Nucleus accumbens (tissue), 56 donors: ENCODE measurements around the gene SLC15A3.

ENCODE experiments used
- DNase-seq, 56 donors: peaks; one replicate each; lab custom pipeline; 2025; lab: John Stamatoyannopoulos, UW

Gene SLC15A3

DNA sequence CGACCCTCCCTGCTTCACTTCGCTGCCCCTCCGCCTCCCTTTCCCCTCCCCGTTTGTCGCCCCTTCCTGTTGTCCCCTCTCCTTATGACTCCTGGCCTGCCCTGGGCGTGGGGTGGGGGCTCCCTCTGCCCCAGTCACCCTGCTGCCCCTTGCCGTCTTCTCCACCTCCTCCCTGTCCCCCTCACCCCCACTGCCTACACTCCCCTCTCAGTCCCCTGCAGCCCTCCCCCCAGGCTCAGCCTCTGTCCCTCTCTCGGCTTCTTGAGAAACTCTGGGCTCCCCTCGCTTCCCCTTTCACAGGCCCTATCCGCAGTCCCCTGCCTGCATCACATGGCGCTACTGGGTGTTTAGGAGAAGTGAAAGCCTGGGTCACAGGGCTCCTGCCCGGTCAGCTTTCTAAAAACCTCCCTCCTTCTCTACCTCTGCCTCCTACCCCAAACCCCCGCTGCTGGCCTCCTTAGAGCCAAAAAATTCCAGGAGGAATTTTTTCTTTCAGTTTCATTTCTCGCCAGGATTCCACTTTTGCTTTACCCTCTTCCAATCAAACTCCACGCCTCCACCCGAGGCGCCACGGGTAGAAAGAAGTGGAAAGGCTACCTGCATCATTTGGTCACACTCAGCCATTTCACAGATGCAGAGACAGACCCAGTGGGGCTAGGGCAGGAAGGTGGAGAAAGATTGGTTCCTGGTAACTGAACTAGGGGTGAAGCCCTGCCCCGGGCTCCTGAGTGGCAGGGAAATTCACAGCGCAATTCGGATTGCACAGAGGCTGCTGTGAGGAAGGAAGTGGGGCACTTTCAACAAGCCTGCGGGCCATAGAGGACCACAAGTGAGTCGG is at the start of gene SLC15A3:
TSS of gene SLC15A3 (minus strand) at position 273 of the 838 bp plus-strand sequence. CDS start 625 bp downstream, outside the sequence.
- peak in 26 of 56 donors; percentile 12 to 64 (median 32) for DNase-seq

DNA sequence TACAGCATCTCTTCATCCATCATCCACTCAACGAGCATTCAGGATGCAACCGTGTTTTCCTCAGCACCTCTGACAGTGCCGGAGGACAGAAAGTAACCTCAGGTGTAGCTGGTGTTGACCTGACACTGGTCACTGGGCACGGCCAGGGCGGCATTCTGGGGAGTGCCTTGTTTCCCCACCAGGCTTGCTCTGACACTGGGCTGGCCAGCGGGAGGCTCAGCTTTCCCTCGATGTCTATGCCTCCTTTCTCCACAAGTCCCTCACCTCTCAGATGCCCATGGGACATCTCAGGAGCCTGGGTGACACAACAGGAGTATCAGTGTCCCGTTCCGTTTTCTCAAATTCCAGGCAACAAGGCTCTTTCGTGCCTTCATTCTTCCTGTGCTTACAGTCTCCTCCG is 48.5 kb upstream of the SLC15A3 start:
- DNase-seq, result no peak

DNA sequence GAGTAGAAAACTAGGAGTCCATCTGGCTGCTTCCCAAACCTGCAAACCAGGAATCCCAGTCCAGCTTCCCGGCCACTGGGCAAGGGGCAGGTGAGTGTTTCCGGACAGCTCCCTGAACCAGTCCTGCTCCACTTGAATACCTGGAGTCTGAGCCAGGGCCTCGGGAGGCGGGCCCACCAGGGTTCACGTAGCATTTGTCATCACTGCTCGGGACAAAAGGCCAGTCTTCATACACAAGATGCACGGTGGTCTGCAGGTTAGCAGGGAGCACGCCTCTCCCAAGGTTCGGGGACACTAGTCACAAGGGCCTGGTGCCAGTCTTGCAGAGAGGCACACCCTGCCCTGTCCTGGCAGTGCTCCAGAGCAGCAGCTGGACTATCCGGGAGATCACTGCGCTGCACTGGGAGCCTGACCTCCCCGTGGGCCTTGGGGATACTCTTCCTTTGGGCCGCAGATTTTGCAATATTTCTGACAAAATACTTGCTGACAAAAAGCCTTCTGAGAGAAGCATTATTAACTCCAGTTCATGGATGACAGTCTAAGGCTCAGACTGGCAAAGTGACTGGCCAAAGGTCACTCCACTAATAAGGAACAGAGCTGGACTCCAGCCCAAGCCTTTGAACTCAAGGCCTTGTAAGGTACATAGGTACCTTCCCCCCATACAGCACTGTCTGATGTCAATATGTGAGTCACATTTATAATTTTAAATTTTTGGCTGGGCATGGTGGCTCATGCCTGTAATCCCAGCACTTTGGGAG is 44.6 kb upstream of the SLC15A3 start:
- DNase-seq, result no peak

DNA sequence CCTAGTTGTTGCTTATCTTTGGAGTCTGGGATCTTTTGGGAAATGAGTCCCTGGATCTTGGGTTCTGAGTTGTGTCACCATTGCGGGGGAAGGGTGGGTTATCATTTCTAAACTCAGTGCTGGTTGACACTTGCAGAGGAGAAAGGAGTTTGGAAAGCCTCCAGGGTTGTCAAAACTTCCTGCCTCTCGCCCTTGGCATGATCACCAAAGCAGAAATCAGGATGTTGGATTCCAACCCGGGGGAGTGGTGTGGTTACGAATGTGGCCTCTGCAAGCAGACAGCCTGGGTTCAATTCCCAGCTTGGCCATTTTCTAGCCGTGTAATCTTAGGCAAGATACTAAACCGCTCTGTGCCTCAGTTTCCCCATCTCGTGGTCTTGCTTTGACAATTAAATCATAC is 43.8 kb upstream of the SLC15A3 start:
- no peak for DNase-seq

DNA sequence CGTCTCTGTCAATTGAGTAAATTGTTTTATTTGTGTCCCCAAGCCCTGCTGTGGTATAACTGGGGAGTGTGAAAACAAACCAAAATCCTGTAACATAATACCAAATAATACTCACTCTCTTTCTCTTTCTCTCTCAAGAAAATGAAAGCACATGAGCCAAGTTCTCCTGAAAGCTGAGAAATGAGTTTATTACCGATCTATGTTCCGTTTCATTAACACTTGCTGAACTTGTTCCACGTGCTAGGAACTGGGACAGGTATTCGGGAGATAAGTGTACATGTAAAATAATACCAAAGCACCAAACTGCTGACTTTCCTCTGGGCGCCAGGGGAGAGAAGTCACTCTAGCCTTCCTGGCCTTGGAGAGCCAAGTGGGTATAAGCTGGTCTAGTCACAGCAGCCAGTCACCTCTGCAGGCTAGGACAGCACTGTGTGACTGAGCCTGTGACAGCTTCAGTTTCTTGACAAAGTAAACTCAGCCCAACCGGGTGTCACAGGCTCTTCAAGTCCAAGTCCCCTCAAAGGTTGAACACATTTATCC is 42.6 kb upstream of the SLC15A3 start:
- no peak for DNase-seq

DNA sequence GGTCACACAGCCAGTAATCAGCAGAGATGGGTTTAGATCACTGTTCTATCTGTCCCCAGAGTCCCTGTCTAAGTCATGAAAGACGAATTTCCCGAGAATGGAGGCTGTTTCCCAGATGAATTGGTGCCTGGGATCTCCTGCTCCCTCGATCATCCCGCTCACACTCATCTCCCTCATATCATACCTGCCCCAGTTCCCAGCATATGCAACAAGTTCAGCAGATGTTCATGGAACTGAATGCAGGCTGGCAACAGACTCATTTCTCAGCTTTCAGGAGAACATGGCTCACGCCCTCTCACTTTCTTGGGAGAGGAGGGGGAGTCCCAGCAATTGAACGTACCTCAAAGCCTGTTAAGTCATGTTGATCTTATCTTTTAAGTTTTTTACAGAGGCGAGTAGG is 41.6 kb upstream of the SLC15A3 start:
- peak in 2 of 56 donors; percentile 5 to 14 for DNase-seq

DNA sequence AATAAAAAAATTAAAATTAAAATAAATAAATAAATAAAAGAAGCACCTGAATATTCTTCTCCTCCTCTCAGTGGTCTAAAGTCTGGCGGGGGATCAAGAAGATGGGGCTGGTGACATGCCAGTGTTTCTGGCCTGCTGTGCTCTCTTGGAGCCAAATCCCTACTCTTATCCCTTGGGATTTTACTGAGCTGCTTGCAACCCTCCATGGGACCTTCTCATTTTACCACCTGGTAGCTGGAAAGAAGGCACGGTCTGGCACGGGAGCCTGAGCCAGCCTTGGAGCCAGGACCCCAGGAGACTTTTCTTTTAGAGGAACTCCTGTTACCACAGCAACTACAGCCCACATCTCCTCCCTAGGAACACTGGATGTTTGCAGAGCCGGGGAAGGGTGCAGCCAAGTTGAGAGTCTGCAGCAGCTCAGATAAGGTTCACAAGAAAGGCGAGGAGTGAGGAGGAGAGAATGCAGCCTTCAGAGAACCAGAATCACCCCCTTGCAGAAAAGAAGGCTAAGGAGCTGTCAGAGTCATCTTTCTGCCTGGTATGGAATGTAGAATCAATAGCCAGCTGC is 41.0 kb upstream of the SLC15A3 start:
- peak in 12 of 56 donors; percentile 9 to 66 (median 32) for DNase-seq

DNA sequence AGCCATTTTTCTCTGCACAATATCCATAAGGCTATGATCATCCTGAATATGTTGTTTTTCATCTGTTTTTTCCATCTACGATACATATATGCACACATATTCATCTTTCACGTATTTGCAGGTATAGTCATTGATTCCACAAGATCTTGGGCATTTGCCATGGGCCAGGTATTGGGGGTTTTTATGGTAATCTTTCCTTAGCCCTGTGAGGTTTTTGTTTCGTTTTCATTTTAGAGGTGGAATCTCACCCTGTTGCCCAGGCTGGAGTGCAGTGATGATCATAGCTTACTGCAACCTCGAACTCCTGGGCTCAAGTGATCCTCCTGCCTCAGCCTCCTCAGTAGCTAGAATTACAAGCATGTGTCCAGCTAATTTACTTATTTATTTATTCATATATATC is 39.5 kb upstream of the SLC15A3 start:
- DNase-seq, result no peak

DNA sequence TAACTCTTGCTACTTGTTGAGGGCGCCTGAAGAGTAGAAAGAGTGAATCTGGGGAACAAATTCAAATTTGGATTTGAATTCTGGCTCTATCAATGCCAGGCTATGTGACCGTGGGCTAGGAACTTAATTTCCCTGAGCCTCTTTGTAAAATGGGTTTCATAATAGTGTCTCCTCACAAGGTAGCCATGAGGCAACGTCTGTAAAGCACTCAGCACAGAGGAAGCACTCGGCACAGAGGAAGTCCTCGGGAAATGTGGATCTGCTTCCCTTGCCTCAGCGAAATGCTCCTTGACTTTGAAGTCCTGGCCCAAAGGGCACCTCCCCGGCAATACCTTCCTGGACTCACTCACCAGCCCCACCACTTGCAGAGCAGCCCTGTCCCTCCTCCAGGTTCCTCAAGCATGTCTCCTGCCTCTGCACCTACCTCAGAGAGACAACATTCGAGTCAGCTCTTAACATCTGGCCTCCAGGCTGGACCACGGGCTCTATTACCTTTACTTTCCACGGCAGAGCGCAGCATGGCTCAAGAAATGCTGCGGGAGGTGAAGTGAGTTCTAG is 37.2 kb upstream of the SLC15A3 start:
- DNase-seq, result no peak

DNA sequence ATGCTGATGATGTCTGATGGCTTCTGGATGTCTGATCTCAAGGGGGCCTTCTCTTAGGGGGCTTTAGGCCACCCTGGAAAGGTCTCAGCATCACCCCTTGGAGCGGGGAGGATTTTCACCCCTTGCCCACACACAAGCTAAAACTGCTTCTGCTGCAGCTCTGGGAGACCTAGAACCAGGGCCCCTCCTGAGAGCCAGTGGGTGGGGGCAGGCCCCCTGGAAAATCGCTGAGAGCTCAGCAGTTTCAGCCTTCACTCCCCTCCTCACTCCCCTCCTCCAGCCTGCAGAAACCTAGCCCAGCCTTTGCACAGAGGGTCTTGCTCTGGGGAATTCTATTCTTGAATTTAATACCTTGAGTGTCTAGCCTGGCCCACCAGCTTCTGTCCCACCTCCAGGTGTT is 36.7 kb upstream of the SLC15A3 start:
- DNase-seq, result no peak

DNA sequence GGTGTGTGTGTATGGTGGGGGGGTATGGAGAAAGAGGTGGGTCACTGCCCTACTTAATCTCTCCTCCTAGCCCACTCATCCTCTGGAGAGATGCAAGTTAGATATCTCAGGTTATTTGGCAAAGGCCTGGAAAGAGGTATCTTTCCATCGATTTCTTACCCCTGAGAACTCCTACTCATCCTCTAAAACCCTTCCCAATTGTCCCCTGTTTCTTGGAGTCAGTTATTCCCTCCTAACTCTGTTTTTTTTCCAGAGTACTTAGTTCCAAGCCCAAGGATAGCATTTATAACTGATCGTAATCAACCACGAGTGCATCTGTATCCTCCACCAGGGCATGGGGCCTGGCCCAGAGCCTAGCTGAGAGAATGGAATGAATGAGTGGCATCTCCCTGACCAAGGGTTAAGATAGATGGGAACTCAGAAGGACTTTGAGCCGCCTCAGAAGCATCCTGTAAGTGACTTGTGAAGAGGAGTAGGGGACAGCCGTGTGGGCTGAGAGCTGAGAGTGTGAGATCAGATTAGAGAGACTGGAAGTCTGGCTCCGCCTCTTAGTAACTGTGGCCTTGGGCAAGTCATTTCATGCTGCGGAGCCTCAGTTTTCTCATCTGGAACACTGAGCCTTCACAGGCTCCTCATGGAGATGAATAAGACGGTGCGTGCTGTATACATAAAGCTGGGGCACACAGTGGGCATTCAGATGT is 35.8 kb upstream of the SLC15A3 start:
- DNase-seq, result no peak

DNA sequence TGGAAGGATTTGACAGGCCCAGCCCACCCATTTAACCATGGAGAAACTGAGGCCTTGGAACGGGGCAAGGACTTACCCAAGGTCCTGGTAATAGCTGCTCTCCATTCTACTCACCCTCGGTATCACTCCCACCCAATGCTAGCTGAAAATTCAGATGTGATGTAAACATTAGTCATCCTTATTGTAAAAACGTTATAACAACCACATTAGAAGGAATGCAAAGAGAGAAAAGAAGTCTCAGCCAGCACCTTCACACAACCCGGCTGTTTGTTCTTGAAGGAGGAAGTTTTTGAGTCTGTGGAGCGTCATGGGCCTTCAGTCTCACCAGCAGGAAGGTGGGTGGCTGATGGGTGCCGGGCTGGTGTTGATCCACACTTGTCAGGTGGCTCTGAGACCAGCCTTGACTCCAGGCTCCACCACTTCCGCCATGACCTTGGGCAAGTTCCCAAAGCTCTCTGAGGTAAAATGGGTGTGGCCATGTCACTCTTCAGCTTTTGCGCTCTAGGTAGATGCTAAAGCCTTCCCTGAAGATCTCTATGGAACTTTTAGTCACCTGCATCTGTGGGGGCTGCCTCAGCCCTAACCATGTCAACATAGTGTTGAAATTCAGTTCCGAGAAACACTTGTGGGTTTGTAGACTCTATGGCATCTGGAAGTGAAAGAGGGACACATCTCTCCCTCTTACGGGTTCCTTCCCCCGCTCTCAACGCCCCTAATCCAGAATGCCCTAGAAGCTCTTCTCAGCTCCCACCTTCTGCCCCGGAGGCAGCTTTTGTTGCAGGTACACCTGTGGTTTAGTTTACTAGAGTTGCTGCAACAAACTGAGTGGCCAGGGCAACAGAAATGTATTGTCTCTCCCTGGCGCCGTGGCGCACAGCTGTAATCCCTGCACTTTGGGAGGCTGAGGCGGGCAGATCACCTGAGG is 34.3 kb upstream of the SLC15A3 start:
- DNase-seq, result peak in 1 of 56 donors; percentile 20

DNA sequence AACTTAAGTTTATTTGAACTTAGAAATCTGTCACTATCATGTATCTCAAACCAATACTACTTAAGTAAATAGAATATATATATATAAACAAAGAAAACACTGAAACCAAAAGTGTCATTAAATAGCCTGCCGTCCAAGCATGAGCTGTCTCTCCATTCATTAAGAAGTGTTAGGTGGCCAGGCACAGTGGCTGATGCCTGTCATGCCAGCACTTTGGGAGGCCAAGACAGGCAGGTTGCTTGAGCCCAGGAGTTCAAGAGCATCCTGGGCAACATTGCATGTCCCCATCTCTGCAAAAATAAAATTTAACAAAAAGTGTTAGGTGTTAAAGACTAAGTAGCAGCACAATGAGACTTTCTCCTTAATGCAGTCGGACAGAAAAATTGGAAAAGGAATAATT is 33.5 kb upstream of the SLC15A3 start:
- DNase-seq, result no peak

DNA sequence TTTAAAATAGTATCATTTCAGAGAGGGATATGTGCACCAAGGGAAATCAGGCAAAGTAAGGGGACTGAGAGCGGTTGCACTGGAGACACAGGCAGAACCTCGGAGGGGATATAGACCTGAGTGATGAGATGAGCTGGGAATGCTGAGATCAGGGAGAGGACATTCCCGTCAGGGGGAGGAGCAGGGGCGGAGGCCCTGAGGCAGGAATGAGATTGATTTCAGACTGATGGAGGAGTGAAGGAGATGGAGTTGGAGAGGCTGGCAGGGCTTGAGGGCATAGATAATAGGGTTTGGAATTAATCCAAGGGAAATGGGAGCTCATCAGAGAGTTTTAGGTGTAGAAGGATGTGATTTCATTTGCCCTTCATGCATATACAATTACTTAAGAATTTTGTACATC is 32.7 kb upstream of the SLC15A3 start:
- DNase-seq, result no peak

DNA sequence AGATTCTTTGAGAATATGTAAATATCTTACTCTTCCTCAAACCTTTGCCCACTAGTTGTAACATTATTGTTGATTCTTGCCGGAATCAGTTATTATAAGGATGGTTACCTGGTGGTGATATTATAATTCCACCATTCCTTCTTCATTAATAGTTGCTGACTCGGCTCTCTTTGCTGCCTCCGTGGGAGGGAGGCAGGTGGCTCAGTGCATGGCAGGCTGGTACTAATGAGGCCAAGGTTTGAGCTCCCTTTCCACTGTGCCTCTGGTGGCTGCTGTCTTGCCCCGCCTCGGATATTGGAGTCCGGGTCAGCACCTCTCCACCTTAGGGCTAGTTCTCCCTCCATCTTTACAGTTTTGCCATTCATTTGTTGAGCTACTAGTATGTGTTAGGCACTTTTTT is 32.2 kb upstream of the SLC15A3 start:
- no peak for DNase-seq

DNA sequence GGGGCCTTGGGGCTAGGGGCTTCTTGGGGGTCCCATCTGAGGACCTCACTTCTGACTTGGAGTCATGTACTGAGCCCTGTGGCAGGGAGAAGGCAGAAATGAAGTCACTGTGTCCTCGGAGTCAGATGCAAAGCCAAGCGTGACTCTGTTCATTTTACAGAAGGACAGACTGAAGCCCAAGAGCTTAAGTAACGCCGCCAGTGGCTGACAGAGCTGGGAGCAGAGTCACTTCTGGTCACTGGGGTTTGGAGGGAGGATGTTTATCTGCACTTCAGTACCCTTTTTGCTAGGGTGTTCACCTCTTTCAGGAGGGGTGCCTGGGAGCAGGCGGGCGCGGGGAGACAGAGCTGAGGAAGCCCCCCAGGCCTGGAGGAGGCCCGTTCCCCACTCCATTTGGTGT is 30.2 kb upstream of the SLC15A3 start:
- no peak for DNase-seq

DNA sequence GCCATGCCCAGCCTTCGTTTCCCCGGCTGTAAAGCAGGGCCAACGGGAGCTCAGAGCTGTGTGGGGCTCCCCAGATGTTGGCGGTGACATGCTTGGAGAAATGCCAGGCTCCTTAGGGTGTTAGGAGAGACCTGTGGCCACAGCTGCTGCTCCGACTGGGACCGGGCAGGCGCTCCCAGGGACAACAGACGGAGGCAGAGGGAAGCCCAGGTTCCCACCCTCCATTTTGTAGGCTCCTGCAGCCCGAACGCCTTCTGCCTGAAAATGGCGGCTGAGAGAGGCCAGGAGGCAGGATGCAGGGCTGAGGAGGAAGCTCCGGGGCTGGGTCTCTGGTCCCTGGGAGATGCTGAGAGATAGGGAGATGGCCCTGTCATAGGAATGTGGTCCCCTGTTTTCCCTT is 29.5 kb upstream of the SLC15A3 start:
- no peak for DNase-seq

DNA sequence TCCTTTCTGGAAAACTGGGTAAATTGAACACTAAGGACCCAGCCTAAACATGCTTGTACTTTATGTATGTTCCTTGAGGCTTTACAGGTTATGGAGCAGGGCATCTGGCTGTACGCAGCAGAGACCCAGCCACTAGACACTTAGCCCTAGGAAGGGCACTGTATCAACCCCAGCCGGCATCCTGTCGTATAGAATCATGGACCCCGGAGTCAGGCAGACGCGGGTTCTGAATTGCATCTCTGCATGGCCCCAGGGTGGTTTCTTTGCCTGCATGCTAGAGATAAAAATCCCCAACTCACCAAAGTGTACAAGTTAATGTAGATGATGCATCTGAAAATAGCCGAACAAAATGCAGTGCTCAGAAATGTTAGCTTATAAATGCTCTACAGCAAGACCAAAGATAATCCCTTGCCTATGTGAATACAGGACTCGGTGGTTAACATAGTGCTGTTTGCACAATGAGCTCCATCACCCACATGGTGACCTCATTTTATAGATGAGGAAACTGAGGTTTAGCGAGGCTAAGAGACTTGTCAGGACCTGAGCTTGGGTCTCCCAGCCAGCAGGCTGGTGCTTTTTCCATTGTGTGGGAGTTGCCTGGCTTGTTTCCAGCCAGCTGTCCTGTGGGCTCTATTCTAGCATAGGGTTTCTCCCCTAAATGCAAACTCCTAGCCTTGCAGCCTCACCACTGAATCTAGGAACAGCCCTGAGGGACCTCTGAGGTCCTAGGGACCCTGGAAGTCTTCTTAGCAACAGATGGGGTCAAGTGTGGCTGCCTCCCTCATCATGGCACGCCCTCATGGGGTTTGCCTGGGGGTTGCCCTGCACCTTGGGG is 26.8 kb upstream of the SLC15A3 start:
- no peak for DNase-seq
